CD4-positive, alpha-beta T cell (primary cell): ENCODE data around the gene VGF. TPM values are rescaled to one million over a fixed set of nuclear protein-coding genes. Genes with fewer than 3 reads are reported as not detected.

Experiments used
- ATAC-seq: fragments of 200-7000 bp; cut with Tn5 transposase; one replicate; pipeline ENCODE4 v1.10.0; 2022; ENCODE audit warnings: mild to moderate bottlenecking; ENCODE audit not compliant: poor library complexity
- CTCF ChIA-PET: fragments of 350-600 bp; sonication (Branson Sonifier 250); formaldehyde crosslinking; loops from one replicate; lab custom pipeline; 2021; ENCODE audit warnings: antibody characterized with exemption, inconsistent platforms; lab: Charles Lee
- POLR2A ChIA-PET: fragments of 350-600 bp; sonication (Branson Sonifier 250); formaldehyde crosslinking; loops from one replicate; lab custom pipeline; 2021; ENCODE audit warnings: antibody characterized with exemption, inconsistent platforms; lab: Charles Lee
- DNase-seq, 14 experiments: peaks; one replicate each; pipeline ENCODE4 v3.0.0-alpha.2; 2013 to 2020; ENCODE audit warnings: mixed read lengths in 2 of 14
- H3K27ac ChIP-seq, 2 donors: one replicate each; pipeline versions ENCODE4 v1.5.1 to v1.7.0; 2013; ENCODE audit warnings: low read length in 2 of 2, low read depth in 1 of 2, mild to moderate bottlenecking in 1 of 2
- H3K27me3 ChIP-seq, 2 experiments: 1 replicate in 1 of 2; 2 replicates in 1 of 2; pipeline versions ENCODE4 v1.6.1 to v1.7.0; 2013; ENCODE audit warnings: low read length in 2 of 2, control low read depth in 1 of 2, mild to moderate bottlenecking in 1 of 2, moderate library complexity in 1 of 2; ENCODE audit not compliant: insufficient read depth in 2 of 2, control insufficient read depth in 1 of 2
- H3K36me3 ChIP-seq: one replicate; pipeline ENCODE4 v1.6.1; 2013; ENCODE audit warnings: low read length, control low read depth; ENCODE audit not compliant: insufficient read depth
- H3K4me1 ChIP-seq: one replicate; pipeline ENCODE4 v1.6.1; 2013; ENCODE audit warnings: low read length, control low read depth; ENCODE audit not compliant: insufficient read depth
- H3K4me3 ChIP-seq: one replicate; pipeline ENCODE4 v1.5.1; 2013; ENCODE audit warnings: mild to moderate bottlenecking, low read length, moderate library complexity
- H3K9me3 ChIP-seq, 2 experiments: 1 replicate in 1 of 2; 2 replicates in 1 of 2; pipeline versions ENCODE4 v1.6.1 to v1.7.0; 2013; ENCODE audit warnings: low read length in 2 of 2, mild to moderate bottlenecking in 2 of 2, control low read depth in 1 of 2, moderate library complexity in 1 of 2; ENCODE audit not compliant: control insufficient read depth in 1 of 2, insufficient read depth in 1 of 2
- H3K27ac Mint-ChIP-seq: one replicate; pipeline ENCODE4 v1.8.0; 2020; ENCODE audit warnings: mixed read lengths
- H3K27me3 Mint-ChIP-seq: one replicate; pipeline ENCODE4 v1.8.0; 2021; ENCODE audit warnings: mixed read lengths
- H3K36me3 Mint-ChIP-seq: one replicate; pipeline ENCODE4 v1.8.0; 2021; ENCODE audit warnings: low read depth, mixed read lengths
- H3K4me1 Mint-ChIP-seq: one replicate; pipeline ENCODE4 v1.8.0; 2021; ENCODE audit warnings: low read depth, mixed read lengths
- H3K4me3 Mint-ChIP-seq: one replicate; pipeline ENCODE4 v1.8.0; 2020; ENCODE audit warnings: mild to moderate bottlenecking, mixed read lengths
- H3K9me3 Mint-ChIP-seq: one replicate; pipeline ENCODE4 v1.8.0; 2020; ENCODE audit warnings: mixed read lengths
- CTCF ChIP-seq: fragments of 200-600 bp; IDR thresholded peaks from one replicate; pipeline ENCODE4 v1.8.0; 2022; ENCODE audit warnings: antibody characterized with exemption, mild to moderate bottlenecking
- intact Hi-C, 2 experiments: fragments of 100-400 bp; cut with DNase I in 1 of 2; cut with micrococcal nuclease in 1 of 2; formaldehyde crosslinking; loops; one replicate each; pipeline versions ENCODE4 v1.15.1 to v1.9.0; 2023 to 2025; cut with DNase I, micrococcal nuclease
- total RNA-seq, 174 experiments: library from RNA in 2 of 174; stranded (reverse) in 2 of 174; gene quantifications; one replicate each; pipeline ENCODE4 v1.2.3 and lab custom pipeline; 2021 to 2026

Gene VGF
- total RNA-seq, 2 experiments from 2014 or later: not detected

GRCh38 chr7:101125989-101126650 is 39.2 kb downstream of the VGF start:
- no peak overlapping the region for H3K27ac ChIP-seq
- H3K36me3 ChIP-seq: no peaks in the 10 kb centered on the region
- DNase-seq (peak in 3 of 14 experiments; percentile 4 to 40 (median 12)), ATAC-seq (no peak)
- H3K27me3 ChIP-seq: peaks cover 42 to 43% of the 10 kb centered on the region in 2 experiments
- no peak overlapping the region for H3K4me3 ChIP-seq
- Mint-ChIP-seq H3K27me3 (peaks cover 68% of the 10 kb centered on the region), H3K4me1 (peaks cover 25% of the 10 kb centered on the region), H3K27ac (no peak overlapping the region), H3K4me3 (no peak overlapping the region), H3K9me3 (no peaks in the 10 kb centered on the region), H3K36me3 (no peaks in the 10 kb centered on the region)
- H3K9me3 ChIP-seq: no peaks in the 10 kb centered on the region
- peaks cover 32% of the 10 kb centered on the region for H3K4me1 ChIP-seq
- ChIA-PET CTCF (interaction anchor here (1.2 to 1.4 kb wide), 2 partner anchors 18 to 118 kb away, joined by 3 read pairs; no protein-coding TSS in a partner anchor), POLR2A (no interaction called here)
- intact Hi-C loops: no loop called here
- no peak for TF ChIP-seq CTCF

GRCh38 chr7:101124376-101125056 is 40.9 kb downstream of the VGF start:
- ChIA-PET CTCF (interaction anchor here (1.5 kb wide), 1 partner anchor 19 kb away, joined by 6 read pairs; no protein-coding TSS in a partner anchor), POLR2A (no interaction called here)
- H3K36me3 ChIP-seq: no peaks in the 10 kb centered on the region
- no peak overlapping the region for H3K4me3 ChIP-seq
- ATAC-seq: no peak
- TF ChIP-seq CTCF: no peak
- H3K27me3 ChIP-seq: peaks cover 38 to 43% of the 10 kb centered on the region in 2 experiments
- H3K4me1 ChIP-seq: peaks cover 32% of the 10 kb centered on the region
- H3K4me3 Mint-ChIP-seq: no peak overlapping the region
- peak in 1 of 14 experiments; percentile 13 for DNase-seq
- H3K36me3 Mint-ChIP-seq: no peaks in the 10 kb centered on the region
- H3K27me3 Mint-ChIP-seq: peaks cover 77% of the 10 kb centered on the region
- peaks cover 25% of the 10 kb centered on the region for H3K4me1 Mint-ChIP-seq
- no peak overlapping the region for H3K27ac ChIP-seq
- no peaks in the 10 kb centered on the region for H3K9me3 Mint-ChIP-seq
- no peaks in the 10 kb centered on the region for H3K9me3 ChIP-seq
- H3K27ac Mint-ChIP-seq: no peak overlapping the region
- intact Hi-C loops: no loop called here

GRCh38 chr7:101123703-101124068 is 41.7 kb downstream of the VGF start:
- H3K36me3 ChIP-seq: no peaks in the 10 kb centered on the region
- no peak overlapping the region for H3K4me3 ChIP-seq
- Mint-ChIP-seq H3K4me1 (peaks cover 25% of the 10 kb centered on the region), H3K9me3 (no peaks in the 10 kb centered on the region), H3K36me3 (no peaks in the 10 kb centered on the region), H3K27ac (no peak overlapping the region), H3K27me3 (peaks cover 79% of the 10 kb centered on the region), H3K4me3 (no peak overlapping the region)
- peaks cover 32% of the 10 kb centered on the region for H3K4me1 ChIP-seq
- peaks cover 37 to 46% of the 10 kb centered on the region in 2 experiments for H3K27me3 ChIP-seq
- H3K27ac ChIP-seq: no peak overlapping the region
- intact Hi-C loops: no loop called here
- TF ChIP-seq CTCF: no peak
- POLR2A ChIA-PET: interaction anchor here (0.7 kb wide), 1 partner anchor 71 kb away, joined by 5 read pairs; no protein-coding TSS in a partner anchor
- H3K9me3 ChIP-seq: no peaks in the 10 kb centered on the region
- no peak for ATAC-seq
- no peak for DNase-seq
- CTCF ChIA-PET: interaction anchor here (1.5 kb wide), 1 partner anchor 20 kb away, joined by 6 read pairs; no protein-coding TSS in a partner anchor
